Duodenal mucosa (tissue), 2 donors: ENCODE results near the gene C5AR2.
"Not testable (repeated sequence)": the region's sequence is repeated elsewhere in the genome, so short reads cannot be mapped to it uniquely, and the experiment has no call there.

Experiments
- H3K27ac ChIP-seq: one replicate; pipeline ENCODE4 v1.7.0; 2013; ENCODE audit warnings: low read depth, low read length
- H3K27me3 ChIP-seq, 2 donors: one replicate each; pipeline ENCODE4 v1.7.0; 2013; ENCODE audit warnings: low read length in 2 of 2, control low read depth in 1 of 2; ENCODE audit not compliant: insufficient read depth in 2 of 2, control insufficient read depth in 1 of 2
- H3K36me3 ChIP-seq, 2 donors: one replicate each; pipeline ENCODE4 v1.7.0; 2013; ENCODE audit warnings: low read length in 2 of 2, control low read depth in 1 of 2; ENCODE audit not compliant: insufficient read depth in 2 of 2, control insufficient read depth in 1 of 2
- H3K4me1 ChIP-seq, 2 donors: one replicate each; pipeline ENCODE4 v1.7.0; 2013; ENCODE audit warnings: low read length in 2 of 2, control low read depth in 1 of 2; ENCODE audit not compliant: insufficient read depth in 2 of 2, control insufficient read depth in 1 of 2
- H3K4me3 ChIP-seq, 2 donors: one replicate each; pipeline ENCODE4 v1.7.0; 2013; ENCODE audit warnings: low read length in 2 of 2, low read depth in 1 of 2
- H3K9ac ChIP-seq, 2 donors: one replicate each; pipeline ENCODE4 v1.7.0; 2013; ENCODE audit warnings: low read length in 2 of 2, low read depth in 1 of 2
- H3K9me3 ChIP-seq, 2 donors: one replicate each; pipeline ENCODE4 v1.7.0; 2013; ENCODE audit warnings: low read length in 2 of 2, control low read depth in 1 of 2; ENCODE audit not compliant: control insufficient read depth in 1 of 2

C5AR2 gene

DNA sequence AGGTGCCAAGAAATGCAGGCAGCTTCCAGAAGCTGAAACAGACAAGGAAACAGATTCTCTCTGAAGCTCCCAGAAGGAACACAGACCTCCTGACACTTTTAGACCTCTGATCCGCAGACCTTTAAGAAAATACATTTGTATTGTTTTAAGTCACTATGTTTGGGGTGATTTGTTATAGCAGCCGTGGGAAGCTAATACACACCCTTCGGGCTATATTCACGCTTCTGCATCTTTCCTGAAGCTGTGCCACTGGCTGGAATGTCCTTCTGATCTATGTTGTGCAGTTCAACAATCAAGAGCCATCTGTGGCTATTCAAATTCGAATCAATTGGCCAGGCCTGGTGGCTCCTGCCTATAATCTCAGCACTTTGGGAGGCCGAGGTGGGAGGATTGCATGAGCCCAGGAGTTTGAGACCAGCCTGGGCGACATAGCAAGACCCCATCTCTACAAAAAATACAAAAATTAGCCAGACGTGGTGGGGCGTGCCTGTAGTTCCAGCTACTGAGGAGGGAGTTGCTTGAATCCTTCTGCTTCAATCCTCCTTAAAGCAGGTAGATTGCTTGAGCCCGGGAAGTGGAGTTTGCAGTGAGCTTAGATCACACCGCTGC, 11.3 kb downstream of the C5AR2 start:
- no peaks in the 10 kb centered on the region for H3K36me3 ChIP-seq

DNA sequence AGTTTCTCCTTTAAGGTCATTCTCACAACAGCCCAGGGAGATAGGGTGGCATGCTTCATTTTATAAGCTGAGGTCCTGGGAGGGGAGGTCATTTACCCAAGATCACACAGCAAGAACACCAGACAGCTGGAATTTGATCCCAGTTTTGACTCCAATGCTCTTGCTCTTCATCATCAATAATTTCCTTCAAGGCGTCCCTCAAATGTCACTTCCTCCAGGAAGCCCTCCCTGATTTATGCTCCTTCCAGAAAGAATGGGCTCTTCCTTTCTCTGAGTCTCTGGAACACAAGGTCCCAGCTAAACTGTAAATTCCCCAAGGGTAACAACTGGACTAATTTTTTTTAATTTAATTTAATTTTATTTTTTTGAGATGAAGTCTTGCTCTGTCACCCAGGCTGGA, 12.4 kb downstream of the C5AR2 start:
- no peaks in the 10 kb centered on the region for H3K9me3 ChIP-seq
- H3K4me3 ChIP-seq, result no peak overlapping the region
- no peak overlapping the region for H3K9ac ChIP-seq
- no peaks in the 10 kb centered on the region for H3K36me3 ChIP-seq
- H3K27me3 ChIP-seq, result no peaks in the 10 kb centered on the region
- no peak overlapping the region for H3K27ac ChIP-seq
- H3K4me1 ChIP-seq, result peaks cover 0 to 3% of the 10 kb centered on the region in 2 donors

More for the DNA sequence above, 11.3 kb downstream of the C5AR2 start:
- H3K4me3 ChIP-seq, result no peak overlapping the region
- no peak overlapping the region for H3K27ac ChIP-seq
- H3K27me3 ChIP-seq, result no peaks in the 10 kb centered on the region
- H3K4me1 ChIP-seq, result no peaks in the 10 kb centered on the region
- no peak overlapping the region for H3K9ac ChIP-seq
- H3K9me3 ChIP-seq, result no peaks in the 10 kb centered on the region

DNA sequence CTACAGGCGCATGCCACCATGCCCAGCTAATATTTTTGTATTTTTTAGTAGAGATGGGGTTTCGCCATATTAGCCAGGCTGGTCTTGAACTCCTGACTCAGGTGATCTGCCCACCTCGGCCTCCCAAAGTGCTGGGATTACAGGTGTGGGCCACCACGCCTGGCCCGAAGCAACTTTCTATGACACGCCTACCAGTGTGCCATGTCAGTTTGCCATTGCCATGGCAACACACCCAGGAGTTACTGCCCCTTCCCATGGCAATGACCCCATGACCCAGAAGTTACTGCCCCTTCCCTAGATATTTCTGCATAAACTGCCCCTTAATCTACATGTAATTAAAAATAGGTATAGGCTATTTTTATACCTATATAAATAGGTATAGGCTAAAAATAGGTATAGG, 14.0 kb downstream of the C5AR2 start:
- not testable (repeated sequence) for H3K9ac ChIP-seq, H3K27me3 ChIP-seq, H3K4me3 ChIP-seq, H3K36me3 ChIP-seq, H3K27ac ChIP-seq, H3K9me3 ChIP-seq
- peaks cover 6 to 10% of the 10 kb centered on the region in 2 donors for H3K4me1 ChIP-seq

DNA sequence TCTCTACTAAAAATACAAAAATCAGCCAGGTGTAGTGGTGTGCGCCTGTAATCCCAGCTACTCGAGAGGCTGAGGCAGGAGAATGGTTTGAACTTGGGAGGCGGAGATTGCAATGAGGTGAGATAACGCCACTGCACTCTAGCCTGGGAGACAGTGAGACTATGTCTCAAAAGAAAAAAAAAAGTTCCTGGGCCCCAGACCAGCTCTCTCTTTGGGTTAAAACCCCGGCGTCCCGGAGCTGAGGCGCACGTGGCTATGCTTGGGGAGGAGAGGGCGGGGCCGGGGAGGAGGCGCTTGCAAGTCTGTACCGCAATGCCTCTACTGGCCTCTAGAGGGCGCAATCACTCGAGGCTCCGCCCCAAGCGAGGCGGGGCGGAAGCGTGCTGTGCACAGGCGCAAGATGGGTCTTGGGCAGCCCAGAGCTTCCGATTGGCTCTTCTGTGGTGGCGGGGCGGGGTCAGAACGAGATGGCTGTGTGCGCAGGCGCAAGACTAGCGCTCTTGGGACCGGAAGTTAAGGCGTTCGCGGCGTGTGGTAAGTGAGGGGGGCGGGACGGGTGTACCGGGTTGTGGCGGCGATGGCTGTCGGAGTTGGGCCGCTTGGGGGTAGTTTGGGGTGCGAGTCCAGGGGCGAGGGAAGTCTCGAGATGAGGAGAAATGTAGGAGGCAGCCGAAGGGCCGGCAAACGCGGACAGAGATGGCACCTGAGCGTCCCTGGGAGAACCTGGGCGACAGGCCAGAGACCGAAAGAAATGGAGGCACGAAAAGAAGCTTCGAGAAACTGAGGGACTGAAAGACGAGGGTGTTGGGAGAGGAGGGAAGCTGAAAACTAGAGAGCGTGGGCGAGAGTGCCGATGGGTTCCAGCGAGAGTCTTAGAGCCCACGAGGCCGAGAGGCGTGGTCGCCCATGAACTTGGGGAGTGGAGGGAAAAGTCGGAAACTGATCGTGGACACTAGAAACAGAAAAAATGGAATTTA, 17.1 kb downstream of the C5AR2 start, which contains the start of gene DHX34:
DHX34 (plus strand) TSS at position 497 of the 977 bp plus-strand sequence. CDS start 3,716 bp downstream, outside the sequence.
- Histone ChIP-seq H3K36me3 (peaks cover 7 to 14% of the 10 kb centered on the region in 2 donors), H3K9ac (peak within 1 kb of the TSS; percentile 68 to 84), H3K4me1 (peaks cover 16 to 18% of the 10 kb centered on the region in 2 donors), H3K27me3 (no peaks in the 10 kb centered on the region), H3K4me3 (peak within 1 kb of the TSS; percentile 81 to 95), H3K9me3 (no peaks in the 10 kb centered on the region), H3K27ac (peak within 1 kb of the TSS; percentile 44)

DNA sequence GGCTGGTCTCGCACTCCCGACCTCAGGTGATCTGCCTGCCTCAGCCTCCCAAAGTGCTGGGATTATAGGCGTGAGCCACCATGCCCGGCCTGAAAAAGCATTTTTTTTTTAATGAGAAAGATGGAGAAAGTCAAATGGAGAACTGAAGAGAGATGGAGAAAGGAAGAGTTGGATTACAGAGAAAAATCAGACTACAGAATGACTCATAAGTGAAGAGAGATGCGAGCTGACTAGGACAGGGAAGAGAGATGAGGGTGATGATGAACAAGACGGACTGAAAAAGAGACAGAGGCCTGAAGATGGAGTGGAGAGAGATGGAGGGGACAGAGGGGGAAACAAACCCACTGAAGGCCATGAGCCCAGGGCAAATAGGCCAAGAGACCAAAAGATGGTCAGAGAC, 18.7 kb downstream of the C5AR2 start:
- H3K4me1 ChIP-seq, result peaks cover 16 to 18% of the 10 kb centered on the region in 2 donors
- no peaks in the 10 kb centered on the region for H3K9me3 ChIP-seq
- H3K4me3 ChIP-seq, result no peak overlapping the region
- no peak overlapping the region for H3K9ac ChIP-seq
- H3K36me3 ChIP-seq, result peaks cover 12 to 29% of the 10 kb centered on the region in 2 donors
- H3K27ac ChIP-seq, result no peak overlapping the region
- no peaks in the 10 kb centered on the region for H3K27me3 ChIP-seq

DNA sequence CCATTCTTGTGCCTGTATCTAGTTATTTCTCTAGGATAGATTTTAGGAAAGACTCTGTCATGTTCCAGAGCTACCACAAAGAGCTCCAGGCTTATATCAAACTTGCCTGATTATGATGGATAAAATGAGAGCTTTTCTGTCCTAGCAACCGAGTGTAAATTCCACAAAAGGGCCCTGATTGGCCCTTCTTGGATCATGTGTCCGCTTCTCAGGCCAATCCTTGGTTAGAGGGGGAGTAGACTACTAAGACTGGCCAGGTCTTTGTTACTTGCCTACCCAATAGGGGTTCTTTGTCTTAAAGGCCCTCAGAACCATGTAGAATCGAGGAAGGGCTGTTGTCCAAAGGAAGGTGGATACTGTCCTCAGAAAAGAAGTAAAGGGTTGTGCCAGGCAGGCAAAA, 19.6 kb downstream of the C5AR2 start:
- Histone ChIP-seq H3K4me3 (no peak overlapping the region), H3K9ac (no peak overlapping the region), H3K27ac (no peak overlapping the region), H3K27me3 (no peaks in the 10 kb centered on the region), H3K4me1 (peaks cover 16 to 18% of the 10 kb centered on the region in 2 donors), H3K9me3 (no peaks in the 10 kb centered on the region), H3K36me3 (peaks cover 17 to 37% of the 10 kb centered on the region in 2 donors)

DNA sequence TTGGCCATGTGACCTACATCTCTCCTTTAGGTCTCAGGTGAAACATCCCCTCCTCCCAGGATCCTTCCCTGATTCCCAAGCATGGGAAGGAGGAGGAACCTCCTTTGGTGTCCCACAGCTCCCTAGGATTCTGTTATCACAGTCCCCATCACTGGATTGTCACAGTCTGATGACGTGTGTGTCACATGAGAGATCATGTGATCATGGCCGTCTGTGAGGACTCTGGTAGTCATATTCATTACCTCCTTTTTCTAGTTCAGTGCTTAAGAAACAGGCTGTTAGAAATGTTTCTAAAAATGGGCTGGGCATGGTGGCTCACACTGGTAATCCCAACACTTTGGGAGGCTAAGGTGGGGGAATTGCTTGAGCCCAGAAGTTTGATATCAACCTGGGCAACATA, 20.1 kb downstream of the C5AR2 start:
- no peak overlapping the region for H3K4me3 ChIP-seq
- H3K27me3 ChIP-seq, result no peaks in the 10 kb centered on the region
- no peaks in the 10 kb centered on the region for H3K9me3 ChIP-seq
- no peak overlapping the region for H3K9ac ChIP-seq
- H3K36me3 ChIP-seq, result peaks cover 21 to 43% of the 10 kb centered on the region in 2 donors
- no peak overlapping the region for H3K27ac ChIP-seq
- H3K4me1 ChIP-seq, result peaks cover 16 to 18% of the 10 kb centered on the region in 2 donors

DNA sequence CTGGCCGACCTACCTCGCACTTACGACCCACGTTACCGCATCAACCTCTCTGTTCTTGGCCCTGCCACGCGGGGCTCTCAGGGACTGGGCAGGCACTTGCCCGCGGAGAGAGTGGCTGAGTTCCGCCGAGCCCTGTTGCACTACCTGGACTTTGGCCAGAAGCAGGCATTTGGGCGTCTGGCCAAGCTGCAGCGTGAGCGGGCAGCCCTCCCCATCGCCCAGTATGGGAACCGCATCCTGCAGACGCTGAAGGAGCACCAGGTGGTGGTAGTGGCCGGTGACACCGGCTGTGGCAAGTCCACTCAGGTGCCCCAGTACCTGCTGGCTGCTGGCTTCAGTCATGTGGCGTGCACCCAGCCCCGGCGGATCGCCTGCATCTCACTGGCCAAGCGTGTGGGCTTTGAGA, 21.3 kb downstream of the C5AR2 start:
- H3K9ac ChIP-seq, result no peak overlapping the region
- H3K4me1 ChIP-seq, result peaks cover 16 to 18% of the 10 kb centered on the region in 2 donors
- peaks cover 33 to 55% of the 10 kb centered on the region in 2 donors for H3K36me3 ChIP-seq
- H3K27ac ChIP-seq, result no peak overlapping the region
- peak overlapping the region in 1 of 2 donors; percentile 7 for H3K4me3 ChIP-seq
- no peaks in the 10 kb centered on the region for H3K27me3 ChIP-seq
- no peaks in the 10 kb centered on the region for H3K9me3 ChIP-seq

DNA sequence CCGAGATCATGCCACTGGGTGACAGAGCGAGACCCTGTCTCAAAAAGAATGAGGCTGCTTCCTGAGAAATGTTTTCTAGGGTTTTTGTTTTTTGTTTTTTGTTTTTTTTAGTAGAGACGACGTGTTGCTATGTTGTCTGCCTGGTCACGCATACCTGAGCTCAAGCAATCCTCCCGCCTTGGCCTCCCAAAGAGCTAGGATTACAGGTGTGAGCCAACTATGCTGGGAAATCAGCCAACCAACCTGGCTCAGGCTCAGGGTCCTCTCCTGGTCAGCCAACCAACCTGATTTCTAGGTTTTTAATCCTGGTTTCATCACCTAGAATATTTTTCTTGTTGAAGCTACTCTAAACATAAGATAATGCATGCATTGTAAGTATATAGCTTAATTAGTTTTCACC, 24.9 kb downstream of the C5AR2 start:
- H3K36me3 ChIP-seq, result peaks cover 46 to 87% of the 10 kb centered on the region in 2 donors
- no peak overlapping the region for H3K27ac ChIP-seq
- H3K4me1 ChIP-seq, result peaks cover 8 to 10% of the 10 kb centered on the region in 2 donors
- no peak overlapping the region for H3K4me3 ChIP-seq
- H3K9ac ChIP-seq, result no peak overlapping the region
- H3K9me3 ChIP-seq, result no peaks in the 10 kb centered on the region
- no peaks in the 10 kb centered on the region for H3K27me3 ChIP-seq
